Spleen (tissue), 7 donors: ENCODE data around the gene COL5A1.

Experiments used
- POLR2A ChIP-seq, 3 donors: fragments of 450-650 bp; IDR thresholded peaks; one replicate each; pipeline ENCODE4 v1.5.1; 2017; ENCODE audit warnings: antibody characterized with exemption in 3 of 3, mild to moderate bottlenecking in 1 of 3
- POLR2AphosphoS5 ChIP-seq, 3 donors: sonication (generic); formaldehyde crosslinking; IDR thresholded peaks; one replicate each; pipeline ENCODE4 v1.5.1; 2017; ENCODE audit warnings: antibody characterized with exemption in 3 of 3
- TF ChIP-seq, protein P1 (sequence below), 11 experiments: fragments of 200-600 bp in 7 of 11; fragments of 450-650 bp in 4 of 11; sonication (generic) in 4 of 11; IDR thresholded peaks in 8 of 11; conservative IDR thresholded peaks in 3 of 11; 1 replicate in 7 of 11; 2 replicates in 4 of 11; pipeline versions ENCODE4 v1.4.0 to v1.8.0; 2016 to 2021; ENCODE audit warnings: antibody characterized with exemption in 11 of 11, inconsistent platforms in 4 of 11, mild to moderate bottlenecking in 1 of 11
- donor health status: DM: no; HTN: no; CAD: no; lungs with moderate emphysema.
- donor health status: DM: no; HTN: no; CAD: no.
- donor health status: DM: no; HTN: no; CAD: no.

- TF ChIP-seq, protein P1, sequence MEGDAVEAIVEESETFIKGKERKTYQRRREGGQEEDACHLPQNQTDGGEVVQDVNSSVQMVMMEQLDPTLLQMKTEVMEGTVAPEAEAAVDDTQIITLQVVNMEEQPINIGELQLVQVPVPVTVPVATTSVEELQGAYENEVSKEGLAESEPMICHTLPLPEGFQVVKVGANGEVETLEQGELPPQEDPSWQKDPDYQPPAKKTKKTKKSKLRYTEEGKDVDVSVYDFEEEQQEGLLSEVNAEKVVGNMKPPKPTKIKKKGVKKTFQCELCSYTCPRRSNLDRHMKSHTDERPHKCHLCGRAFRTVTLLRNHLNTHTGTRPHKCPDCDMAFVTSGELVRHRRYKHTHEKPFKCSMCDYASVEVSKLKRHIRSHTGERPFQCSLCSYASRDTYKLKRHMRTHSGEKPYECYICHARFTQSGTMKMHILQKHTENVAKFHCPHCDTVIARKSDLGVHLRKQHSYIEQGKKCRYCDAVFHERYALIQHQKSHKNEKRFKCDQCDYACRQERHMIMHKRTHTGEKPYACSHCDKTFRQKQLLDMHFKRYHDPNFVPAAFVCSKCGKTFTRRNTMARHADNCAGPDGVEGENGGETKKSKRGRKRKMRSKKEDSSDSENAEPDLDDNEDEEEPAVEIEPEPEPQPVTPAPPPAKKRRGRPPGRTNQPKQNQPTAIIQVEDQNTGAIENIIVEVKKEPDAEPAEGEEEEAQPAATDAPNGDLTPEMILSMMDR (IDR thresholded peaks at IDR 0.05 in 8 of 11, conservative IDR thresholded peaks at IDR 0.05 in 3 of 11) = no peak
- TF ChIP-seq POLR2AphosphoS5 (IDR thresholded peaks at IDR 0.05) (no peak), POLR2A (IDR thresholded peaks at IDR 0.05) (no peak)
Measured at GRCh38 chr9:134606951-134607731, 34.5 kb upstream of the COL5A1 start.
